ENCODE results near the gene PCDHGA6.
"Not testable (repeated sequence)": the region's sequence is repeated elsewhere in the genome, so short reads cannot be mapped to it uniquely, and the experiment has no call there.

PCDHGA6 gene

DNA sequence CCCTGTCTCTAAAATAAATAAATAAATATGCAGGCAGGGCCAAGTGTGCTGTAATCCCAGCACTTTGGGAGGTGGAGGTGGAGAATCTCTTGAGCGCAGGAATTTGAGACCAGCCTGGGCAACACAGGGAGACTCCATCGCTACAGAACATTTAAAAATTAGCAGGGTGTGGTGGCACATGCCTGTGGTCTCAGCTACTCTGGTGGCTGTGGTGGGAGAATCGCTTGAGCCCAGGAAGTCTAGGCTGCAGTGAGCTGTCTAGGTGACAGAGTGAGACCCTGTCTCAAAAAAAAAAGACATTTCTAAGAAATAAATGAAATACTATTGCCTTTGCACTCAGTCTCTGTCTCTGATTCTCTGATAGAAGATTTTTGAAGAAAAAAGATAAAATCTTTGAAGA, 37.9 kb downstream of the PCDHGA6 start:
- TF ChIP-seq, protein P1, sequence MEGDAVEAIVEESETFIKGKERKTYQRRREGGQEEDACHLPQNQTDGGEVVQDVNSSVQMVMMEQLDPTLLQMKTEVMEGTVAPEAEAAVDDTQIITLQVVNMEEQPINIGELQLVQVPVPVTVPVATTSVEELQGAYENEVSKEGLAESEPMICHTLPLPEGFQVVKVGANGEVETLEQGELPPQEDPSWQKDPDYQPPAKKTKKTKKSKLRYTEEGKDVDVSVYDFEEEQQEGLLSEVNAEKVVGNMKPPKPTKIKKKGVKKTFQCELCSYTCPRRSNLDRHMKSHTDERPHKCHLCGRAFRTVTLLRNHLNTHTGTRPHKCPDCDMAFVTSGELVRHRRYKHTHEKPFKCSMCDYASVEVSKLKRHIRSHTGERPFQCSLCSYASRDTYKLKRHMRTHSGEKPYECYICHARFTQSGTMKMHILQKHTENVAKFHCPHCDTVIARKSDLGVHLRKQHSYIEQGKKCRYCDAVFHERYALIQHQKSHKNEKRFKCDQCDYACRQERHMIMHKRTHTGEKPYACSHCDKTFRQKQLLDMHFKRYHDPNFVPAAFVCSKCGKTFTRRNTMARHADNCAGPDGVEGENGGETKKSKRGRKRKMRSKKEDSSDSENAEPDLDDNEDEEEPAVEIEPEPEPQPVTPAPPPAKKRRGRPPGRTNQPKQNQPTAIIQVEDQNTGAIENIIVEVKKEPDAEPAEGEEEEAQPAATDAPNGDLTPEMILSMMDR (IDR thresholded peaks at IDR 0.05; ENCODE audit: extremely low read depth, insufficient read depth, missing control alignments), result no peak
- in situ Hi-C loops (cut with MboI; ENCODE audit: low pct_unique_long_range_greater_than_20kb, low sequenced_read_pairs, unreplicated experiment), result no loop called here

GRCh38 chr5:141412854-141413539, 39.3 kb downstream of the PCDHGA6 start, which contains the start of gene PCDHGA10:
Gene PCDHGA10 (plus strand): TSS chr5:141412987. CDS start chr5:141413176, 189 bp downstream.
- in situ Hi-C loops (cut with MboI; ENCODE audit: low pct_unique_long_range_greater_than_20kb, low sequenced_read_pairs, unreplicated experiment), result no loop called here
- TF ChIP-seq, protein P1 (IDR thresholded peaks at IDR 0.05; ENCODE audit: extremely low read depth, insufficient read depth, missing control alignments), result peak; percentile 80
- DNase-seq (ENCODE audit: low spot score), result peak; percentile 86

More for the DNA sequence above, 37.9 kb downstream of the PCDHGA6 start:
- DNase-seq (ENCODE audit: low spot score), result no peak

GRCh38 chr5:141413540-141414069, 39.9 kb downstream of the PCDHGA6 start:
- in situ Hi-C loops (cut with MboI; ENCODE audit: low pct_unique_long_range_greater_than_20kb, low sequenced_read_pairs, unreplicated experiment), result no loop called here
- no peak for DNase-seq (ENCODE audit: low spot score)
- TF ChIP-seq, protein P1 (IDR thresholded peaks at IDR 0.05; ENCODE audit: extremely low read depth, insufficient read depth, missing control alignments), result no peak

DNA sequence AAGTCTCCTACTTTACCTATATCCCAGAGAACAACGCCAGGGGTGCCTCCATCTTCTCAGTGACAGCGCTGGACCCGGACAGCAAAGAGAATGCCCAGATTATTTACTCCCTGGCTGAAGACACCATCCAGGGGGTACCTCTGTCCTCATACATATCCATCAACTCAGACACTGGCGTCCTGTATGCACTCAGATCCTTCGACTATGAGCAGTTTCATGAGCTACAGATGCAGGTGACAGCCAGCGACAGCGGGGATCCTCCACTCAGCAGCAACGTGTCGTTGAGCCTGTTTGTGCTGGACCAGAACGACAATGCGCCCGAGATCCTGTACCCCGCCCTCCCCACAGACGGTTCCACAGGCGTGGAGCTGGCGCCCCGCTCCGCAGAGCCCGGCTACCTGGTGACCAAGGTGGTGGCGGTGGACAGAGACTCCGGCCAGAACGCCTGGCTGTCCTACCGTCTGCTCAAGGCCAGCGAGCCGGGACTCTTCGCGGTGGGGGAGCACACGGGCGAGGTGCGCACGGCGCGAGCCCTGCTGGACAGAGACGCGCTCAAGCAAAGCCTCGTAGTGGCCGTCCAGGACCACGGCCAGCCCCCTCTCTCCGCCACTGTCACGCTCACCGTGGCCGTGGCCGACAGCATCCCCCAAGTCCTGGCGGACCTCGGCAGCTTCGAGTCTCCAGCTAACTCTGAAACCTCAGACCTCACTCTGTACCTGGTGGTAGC, 41.0 kb downstream of the PCDHGA6 start:
- DNase-seq (ENCODE audit: low spot score), result not testable (repeated sequence)
- in situ Hi-C loops (cut with MboI; ENCODE audit: low pct_unique_long_range_greater_than_20kb, low sequenced_read_pairs, unreplicated experiment), result loop anchor here (5.0 kb wide), 1 partner anchor 148 kb away; no protein-coding TSS in a partner anchor

DNA sequence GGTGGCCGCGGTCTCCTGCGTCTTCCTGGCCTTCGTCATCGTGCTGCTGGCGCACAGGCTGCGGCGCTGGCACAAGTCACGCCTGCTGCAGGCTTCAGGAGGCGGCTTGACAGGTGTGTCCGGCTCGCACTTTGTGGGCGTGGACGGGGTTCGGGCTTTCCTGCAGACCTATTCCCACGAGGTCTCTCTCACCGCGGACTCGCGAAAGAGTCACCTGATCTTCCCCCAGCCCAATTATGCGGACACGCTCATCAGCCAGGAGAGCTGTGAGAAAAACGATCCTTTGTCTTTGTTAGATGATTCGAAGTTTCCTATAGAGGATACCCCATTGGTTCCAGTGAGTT, 41.6 kb downstream of the PCDHGA6 start:
- in situ Hi-C loops (cut with MboI; ENCODE audit: low pct_unique_long_range_greater_than_20kb, low sequenced_read_pairs, unreplicated experiment), result loop anchor here (5.0 kb wide), 1 partner anchor 147 kb away; no protein-coding TSS in a partner anchor
- not testable (repeated sequence) for DNase-seq (ENCODE audit: low spot score)

GRCh38 chr5:141417494-141418172, 43.9 kb downstream of the PCDHGA6 start, which contains the start of gene PCDHGB7:
Gene PCDHGB7 (plus strand): TSS chr5:141417677. CDS start chr5:141417860, 183 bp downstream.
- TF ChIP-seq, protein P1 (IDR thresholded peaks at IDR 0.05; ENCODE audit: extremely low read depth, insufficient read depth, missing control alignments), result peak; percentile 92
- in situ Hi-C loops (cut with MboI; ENCODE audit: low pct_unique_long_range_greater_than_20kb, low sequenced_read_pairs, unreplicated experiment), result loop anchor here (5.0 kb wide), 1 partner anchor 145 kb away; no protein-coding TSS in a partner anchor
- DNase-seq (ENCODE audit: low spot score), result peak; percentile 83

- in situ Hi-C loops (cut with MboI; ENCODE audit: low pct_unique_long_range_greater_than_20kb, low sequenced_read_pairs, unreplicated experiment), result loop anchor here (5.0 kb wide), 1 partner anchor 143 kb away; no protein-coding TSS in a partner anchor
- DNase-seq (ENCODE audit: low spot score), result no peak
- TF ChIP-seq, protein P1 (IDR thresholded peaks at IDR 0.05; ENCODE audit: extremely low read depth, insufficient read depth, missing control alignments), result no peak
Observed at GRCh38 chr5:141419074-141419880, 45.6 kb downstream of the PCDHGA6 start.

Data from GM13977 (cell line).